HepG2 (cell line): Measurements from ENCODE around the gene RBM34. TPM values are rescaled to one million over a fixed set of nuclear protein-coding genes. Genes with fewer than 3 reads are reported as not detected.
A peak's percentile ranks its signal among the peaks of the same experiment; 100 is the strongest.

Experiments used
- DMAP1 ChIP-seq: IDR thresholded peaks from 2 replicates; pipeline ENCODE4 v1.6.1; 2016
- GTF2F1 ChIP-seq: fragments of 150-350 bp; IDR thresholded peaks from 2 replicates; pipeline ENCODE4 v1.6.1; 2014; ENCODE audit warnings: low read length
- HCFC1 ChIP-seq: fragments of 150-350 bp; IDR thresholded peaks from 2 replicates; pipeline ENCODE4 v1.6.1; 2014; ENCODE audit warnings: low read depth, low read length
- HNRNPUL1 ChIP-seq: fragments of 200-400 bp; formaldehyde crosslinking; IDR thresholded peaks from 2 replicates; pipeline ENCODE4 v1.6.1; 2017; ENCODE audit warnings: low read depth, mild to moderate bottlenecking, low read length, moderate library complexity
- IRX3 ChIP-seq: sonication (generic); formaldehyde crosslinking; IDR thresholded peaks from 2 replicates; pipeline ENCODE4 v1.8.1; 2023; ENCODE audit warnings: mild to moderate bottlenecking, low read depth, missing genetic modification reagents, borderline replicate concordance
- LCORL ChIP-seq, 2 experiments: fragments of 450-650 bp in 1 of 2; sonication (generic) in 1 of 2; formaldehyde crosslinking in 1 of 2; IDR thresholded peaks; 2 replicates each; pipeline versions ENCODE4 v1.5.0 to v1.6.1; 2017 to 2020; ENCODE audit warnings: antibody characterized with exemption in 1 of 2, missing genetic modification reagents in 1 of 2
- MAF1 ChIP-seq: sonication (generic); formaldehyde crosslinking; IDR thresholded peaks from 2 replicates; pipeline ENCODE4 v1.5.0; 2020; ENCODE audit warnings: missing genetic modification reagents, borderline replicate concordance
- MIXL1 ChIP-seq: IDR thresholded peaks from 2 replicates; pipeline ENCODE4 v1.6.1; 2016
- POLR2AphosphoS5 ChIP-seq: IDR thresholded peaks from 2 replicates; pipeline ENCODE4 v1.6.1; 2012; ENCODE audit warnings: low read depth, low read length
- PRMT3 ChIP-seq: sonication (generic); formaldehyde crosslinking; IDR thresholded peaks from 2 replicates; pipeline ENCODE4 v1.8.1; 2022; ENCODE audit warnings: low read depth, mild to moderate bottlenecking, moderate library complexity, missing genetic modification reagents, borderline replicate concordance
- REPIN1 ChIP-seq: sonication (generic); formaldehyde crosslinking; IDR thresholded peaks from 2 replicates; pipeline ENCODE4 v1.8.0; 2022; ENCODE audit warnings: missing genetic modification reagents, low read depth, mild to moderate bottlenecking, borderline replicate concordance
- ZFP1 ChIP-seq: IDR thresholded peaks from 2 replicates; pipeline ENCODE4 v1.6.1; 2016
- ZNF383 ChIP-seq: sonication (generic); formaldehyde crosslinking; IDR thresholded peaks from 2 replicates; pipeline ENCODE4 v1.4.0; 2020; ENCODE audit warnings: missing genetic modification reagents, mild to moderate bottlenecking, borderline replicate concordance
- ZNF430 ChIP-seq: sonication (generic); formaldehyde crosslinking; IDR thresholded peaks from 2 replicates; pipeline ENCODE4 v1.9.0; 2021; ENCODE audit warnings: mild to moderate bottlenecking, missing genetic modification reagents
- ZNF761 ChIP-seq: sonication (generic); formaldehyde crosslinking; conservative IDR thresholded peaks from 2 replicates; pipeline ENCODE4 v1.4.0; 2020; ENCODE audit warnings: mild to moderate bottlenecking, missing genetic modification reagents
- ZSCAN22 ChIP-seq: sonication (generic); formaldehyde crosslinking; IDR thresholded peaks from 2 replicates; pipeline ENCODE4 v1.4.0; 2020; ENCODE audit warnings: mild to moderate bottlenecking, missing genetic modification reagents
- polyA plus RNA-seq, 8 experiments: library from polyadenylated mRNA; depleted of rRNA in 3 of 8; stranded (reverse) in 7 of 8; unstranded in 1 of 8; fragments of >200 nt; fragmentation: Illumina TruSeq in 4 of 8; extraction: Trizol in 4 of 8; gene quantifications; 2 replicates each; pipeline versions ENCODE4 v1.2.1 to v1.2.3, GENCODE V29; 2011 to 2016; ENCODE audit warnings: low read depth in 4 of 8, missing spikeins in 1 of 8, mixed read lengths in 1 of 8; ENCODE audit not compliant: insufficient read depth in 1 of 8
- total RNA-seq, 5 experiments: library from RNA; depleted of rRNA; stranded (reverse); fragments of >200 nt; fragmentation: Illumina TruSeq; extraction: Trizol; gene quantifications; 2 replicates each; pipeline ENCODE4 v1.2.3, GENCODE V29; 2016; ENCODE audit warnings: low read depth in 1 of 5
- TF ChIP-seq, protein P1 (sequence below): sonication (generic); formaldehyde crosslinking; IDR thresholded peaks from 2 replicates; pipeline ENCODE4 v1.5.1; 2020; ENCODE audit warnings: missing genetic modification reagents, mild to moderate bottlenecking, borderline replicate concordance
- TF ChIP-seq, protein P2 (sequence below): IDR thresholded peaks from 2 replicates; pipeline ENCODE4 v1.6.1; 2016; ENCODE audit warnings: missing compliant biosample characterization, missing genetic modification reagents, borderline replicate concordance
- TF ChIP-seq, protein P3 (sequence below): fragments of 450-650 bp; IDR thresholded peaks from 2 replicates; pipeline ENCODE4 v1.6.1; 2017; ENCODE audit warnings: mild to moderate bottlenecking
- TF ChIP-seq, protein P4 (sequence below): sonication (generic); formaldehyde crosslinking; IDR thresholded peaks from 2 replicates; pipeline ENCODE4 v1.5.0; 2020; ENCODE audit warnings: missing genetic modification reagents, mild to moderate bottlenecking, borderline replicate concordance

The RBM34 gene
- total and polyA plus RNA-seq, 2 of the 13 experiments (the other 11 are each of a cell fraction or from before 2014, with no cell fraction given) = 34.7 to 73.0 TPM

DNA sequence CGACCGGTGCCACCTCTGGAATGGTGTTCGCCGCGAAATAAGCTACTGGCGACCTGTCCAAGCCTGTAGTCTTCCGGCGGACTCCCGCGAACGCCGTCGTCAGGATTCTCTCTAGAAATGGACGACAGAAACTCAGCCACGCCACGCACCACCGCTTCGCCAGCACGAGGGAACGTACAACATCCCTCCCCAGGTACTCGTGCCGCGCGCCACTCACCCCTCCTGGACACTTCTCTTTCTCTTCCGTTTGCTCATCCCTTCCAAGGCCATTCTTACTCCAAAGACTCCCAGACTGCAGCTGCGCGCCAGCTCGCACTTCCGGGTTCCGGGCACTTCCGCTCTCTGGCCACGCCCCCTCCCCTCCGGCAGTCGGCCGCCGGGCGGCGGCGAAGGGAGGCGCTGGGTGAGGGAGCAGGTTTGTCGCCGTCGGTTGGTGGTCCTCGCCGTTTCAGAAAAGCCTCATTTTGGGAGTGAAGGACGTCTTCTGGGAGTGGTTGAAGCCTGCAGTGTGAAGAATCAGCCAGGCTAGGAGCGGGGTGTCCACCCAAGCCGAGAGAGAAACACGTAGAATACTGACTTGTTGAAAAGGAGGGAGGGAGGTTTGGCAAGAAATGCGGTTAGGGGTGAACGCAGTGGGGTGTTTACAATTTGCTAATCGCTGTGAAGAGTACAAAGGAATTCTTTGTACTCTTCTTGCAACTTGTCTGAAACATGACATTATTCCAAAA is at the start of gene RBM34 (continued):
- TF ChIP-seq, protein P1, sequence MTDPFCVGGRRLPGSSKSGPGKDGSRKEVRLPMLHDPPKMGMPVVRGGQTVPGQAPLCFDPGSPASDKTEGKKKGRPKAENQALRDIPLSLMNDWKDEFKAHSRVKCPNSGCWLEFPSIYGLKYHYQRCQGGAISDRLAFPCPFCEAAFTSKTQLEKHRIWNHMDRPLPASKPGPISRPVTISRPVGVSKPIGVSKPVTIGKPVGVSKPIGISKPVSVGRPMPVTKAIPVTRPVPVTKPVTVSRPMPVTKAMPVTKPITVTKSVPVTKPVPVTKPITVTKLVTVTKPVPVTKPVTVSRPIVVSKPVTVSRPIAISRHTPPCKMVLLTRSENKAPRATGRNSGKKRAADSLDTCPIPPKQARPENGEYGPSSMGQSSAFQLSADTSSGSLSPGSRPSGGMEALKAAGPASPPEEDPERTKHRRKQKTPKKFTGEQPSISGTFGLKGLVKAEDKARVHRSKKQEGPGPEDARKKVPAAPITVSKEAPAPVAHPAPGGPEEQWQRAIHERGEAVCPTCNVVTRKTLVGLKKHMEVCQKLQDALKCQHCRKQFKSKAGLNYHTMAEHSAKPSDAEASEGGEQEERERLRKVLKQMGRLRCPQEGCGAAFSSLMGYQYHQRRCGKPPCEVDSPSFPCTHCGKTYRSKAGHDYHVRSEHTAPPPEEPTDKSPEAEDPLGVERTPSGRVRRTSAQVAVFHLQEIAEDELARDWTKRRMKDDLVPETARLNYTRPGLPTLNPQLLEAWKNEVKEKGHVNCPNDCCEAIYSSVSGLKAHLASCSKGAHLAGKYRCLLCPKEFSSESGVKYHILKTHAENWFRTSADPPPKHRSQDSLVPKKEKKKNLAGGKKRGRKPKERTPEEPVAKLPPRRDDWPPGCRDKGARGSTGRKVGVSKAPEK (CRISPR knock-in tag) = peak; percentile 37; the same call in 1 of the 2 replicates
- TF ChIP-seq ZNF761 (peak; percentile 78; the same call in 1 of the 2 replicates), POLR2AphosphoS5 (peak; percentile 98), ZSCAN22 (CRISPR knock-in tag) (peak; percentile 60), REPIN1 (CRISPR knock-in tag) (no peak; the same call in 1 of the 2 replicates), ZNF430 (CRISPR knock-in tag) (peak; percentile 97; the same call in 1 of the 2 replicates), ZNF383 (no peak), PRMT3 (CRISPR knock-in tag) (0 out of 2 replicates have a peak, but pooled peaks have one; percentile 72), MAF1 (CRISPR knock-in tag) (peak; percentile 51; the same call in 1 of the 2 replicates), ZFP1 (CRISPR knock-in tag) (peak; percentile 83), HNRNPUL1 (no peak), IRX3 (CRISPR knock-in tag) (0 out of 2 replicates have a peak, but pooled peaks have one; percentile 44), MIXL1 (CRISPR knock-in tag) (peak; percentile 46; the same call in 1 of the 2 replicates), HCFC1 (no peak), LCORL (IDR thresholded peaks at IDR 0.05) (no peak), LCORL (CRISPR knock-in tag; IDR thresholded peaks at IDR 0.05) (peak; percentile 36; the same call in 1 of the 2 replicates), DMAP1 (CRISPR knock-in tag) (peak; percentile 89), GTF2F1 (peak; percentile 72; the same call in 1 of the 2 replicates)
- TF ChIP-seq, protein P2, sequence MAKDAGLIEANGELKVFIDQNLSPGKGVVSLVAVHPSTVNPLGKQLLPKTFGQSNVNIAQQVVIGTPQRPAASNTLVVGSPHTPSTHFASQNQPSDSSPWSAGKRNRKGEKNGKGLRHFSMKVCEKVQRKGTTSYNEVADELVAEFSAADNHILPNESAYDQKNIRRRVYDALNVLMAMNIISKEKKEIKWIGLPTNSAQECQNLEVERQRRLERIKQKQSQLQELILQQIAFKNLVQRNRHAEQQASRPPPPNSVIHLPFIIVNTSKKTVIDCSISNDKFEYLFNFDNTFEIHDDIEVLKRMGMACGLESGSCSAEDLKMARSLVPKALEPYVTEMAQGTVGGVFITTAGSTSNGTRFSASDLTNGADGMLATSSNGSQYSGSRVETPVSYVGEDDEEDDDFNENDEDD (CRISPR knock-in tag) = peak; percentile 92
- TF ChIP-seq, protein P3, sequence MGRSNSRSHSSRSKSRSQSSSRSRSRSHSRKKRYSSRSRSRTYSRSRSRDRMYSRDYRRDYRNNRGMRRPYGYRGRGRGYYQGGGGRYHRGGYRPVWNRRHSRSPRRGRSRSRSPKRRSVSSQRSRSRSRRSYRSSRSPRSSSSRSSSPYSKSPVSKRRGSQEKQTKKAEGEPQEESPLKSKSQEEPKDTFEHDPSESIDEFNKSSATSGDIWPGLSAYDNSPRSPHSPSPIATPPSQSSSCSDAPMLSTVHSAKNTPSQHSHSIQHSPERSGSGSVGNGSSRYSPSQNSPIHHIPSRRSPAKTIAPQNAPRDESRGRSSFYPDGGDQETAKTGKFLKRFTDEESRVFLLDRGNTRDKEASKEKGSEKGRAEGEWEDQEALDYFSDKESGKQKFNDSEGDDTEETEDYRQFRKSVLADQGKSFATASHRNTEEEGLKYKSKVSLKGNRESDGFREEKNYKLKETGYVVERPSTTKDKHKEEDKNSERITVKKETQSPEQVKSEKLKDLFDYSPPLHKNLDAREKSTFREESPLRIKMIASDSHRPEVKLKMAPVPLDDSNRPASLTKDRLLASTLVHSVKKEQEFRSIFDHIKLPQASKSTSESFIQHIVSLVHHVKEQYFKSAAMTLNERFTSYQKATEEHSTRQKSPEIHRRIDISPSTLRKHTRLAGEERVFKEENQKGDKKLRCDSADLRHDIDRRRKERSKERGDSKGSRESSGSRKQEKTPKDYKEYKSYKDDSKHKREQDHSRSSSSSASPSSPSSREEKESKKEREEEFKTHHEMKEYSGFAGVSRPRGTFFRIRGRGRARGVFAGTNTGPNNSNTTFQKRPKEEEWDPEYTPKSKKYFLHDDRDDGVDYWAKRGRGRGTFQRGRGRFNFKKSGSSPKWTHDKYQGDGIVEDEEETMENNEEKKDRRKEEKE = no peak
- TF ChIP-seq, protein P4, sequence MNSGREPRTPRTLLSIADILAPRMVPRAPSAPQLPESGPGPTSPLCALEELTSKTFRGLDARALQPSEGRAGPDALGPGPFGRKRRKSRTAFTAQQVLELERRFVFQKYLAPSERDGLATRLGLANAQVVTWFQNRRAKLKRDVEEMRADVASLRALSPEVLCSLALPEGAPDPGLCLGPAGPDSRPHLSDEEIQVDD (CRISPR knock-in tag) = no peak
